Thymus (tissue), 11 donors: ENCODE measurements around the gene IFNGR1. TPM values are rescaled to one million over a fixed set of nuclear protein-coding genes. Genes with fewer than 3 reads are reported as not detected.
A peak's percentile ranks its signal among the peaks of the same experiment; 100 is the strongest.

Experiments
- DNase-seq, 9 donors: peaks; one replicate each; pipeline ENCODE4 v3.0.0-alpha.2; 2013; ENCODE audit warnings: low spot score in 9 of 9, low read depth in 6 of 9, missing footprints in 1 of 9
- H3K27ac ChIP-seq, 2 donors: one replicate each; pipeline ENCODE4 v1.5.1; 2013; ENCODE audit warnings: control low read depth in 1 of 2, low read depth in 1 of 2, low read length in 1 of 2, mild to moderate bottlenecking in 1 of 2, moderate library complexity in 1 of 2
- H3K27me3 ChIP-seq, 2 donors: one replicate each; pipeline ENCODE4 v1.5.1; 2013; ENCODE audit warnings: low read length in 1 of 2; ENCODE audit not compliant: control insufficient read depth in 2 of 2, insufficient read depth in 1 of 2
- H3K36me3 ChIP-seq, 2 donors: one replicate each; pipeline ENCODE4 v1.5.1; 2013; ENCODE audit warnings: low read length in 1 of 2, mild to moderate bottlenecking in 1 of 2, moderate library complexity in 1 of 2; ENCODE audit not compliant: control insufficient read depth in 2 of 2, insufficient read depth in 2 of 2
- H3K4me1 ChIP-seq, 2 donors: one replicate each; pipeline ENCODE4 v1.5.1; 2013; ENCODE audit warnings: low read length in 2 of 2; ENCODE audit not compliant: control insufficient read depth in 2 of 2, insufficient read depth in 2 of 2
- H3K4me3 ChIP-seq, 2 donors: one replicate each; pipeline ENCODE4 v1.5.1; 2013; ENCODE audit warnings: low read length in 2 of 2, control low read depth in 1 of 2, mild to moderate bottlenecking in 1 of 2
- H3K9me3 ChIP-seq, 2 donors: one replicate each; pipeline ENCODE4 v1.5.1; 2013; ENCODE audit warnings: low read length in 1 of 2, mild to moderate bottlenecking in 1 of 2; ENCODE audit not compliant: control insufficient read depth in 2 of 2, insufficient read depth in 1 of 2
- WGBS: extraction: QIAGEN DNeasy Blood & Tissue Kit; methylation state at CpG from one replicate; pipeline ENCODE4 v1.1.7; 2013; 5-methylcytosine and 5-hydroxymethylcytosine counted together
- polyA plus RNA-seq: library from polyadenylated mRNA; stranded (reverse); fragments of 200-250 nt; gene quantifications from one replicate; pipeline ENCODE4 v1.2.3, GENCODE V29; 2013
- total RNA-seq: library from RNA; stranded (reverse); fragments of 120-200 nt; gene quantifications from one replicate; pipeline ENCODE4 v1.2.4, GENCODE V29; 2013
- donor health status: healthy.

The IFNGR1 gene
- total and polyA plus RNA-seq, 2 donors = 104 to 197 TPM

- Histone ChIP-seq H3K36me3 (no peaks in the 10 kb centered on the region), H3K27ac (no peak overlapping the region), H3K4me1 (peaks cover 8 to 48% of the 10 kb centered on the region in 2 donors), H3K27me3 (no peaks in the 10 kb centered on the region), H3K9me3 (peaks cover 0 to 2% of the 10 kb centered on the region in 2 donors), H3K4me3 (no peak overlapping the region)
- no peak for DNase-seq
- 86% methylated on average over 7 of the region's 7 CpGs for WGBS
These were observed 11.9 kb upstream of the IFNGR1 start for GRCh38 chr6:137230956-137231555.

GRCh38 chr6:137230547-137230946 lies 11.4 kb upstream of the IFNGR1 start:
- 74% methylated on average over 5 of the region's 5 CpGs for WGBS
- Histone ChIP-seq H3K27me3 (no peaks in the 10 kb centered on the region), H3K4me3 (no peak overlapping the region), H3K36me3 (no peaks in the 10 kb centered on the region), H3K27ac (no peak overlapping the region), H3K4me1 (peaks cover 8 to 48% of the 10 kb centered on the region in 2 donors), H3K9me3 (peaks cover 0 to 2% of the 10 kb centered on the region in 2 donors)
- DNase-seq = no peak

GRCh38 chr6:137229075-137229759 lies 10.0 kb upstream of the IFNGR1 start:
- Histone ChIP-seq H3K9me3 (peaks cover 0 to 2% of the 10 kb centered on the region in 2 donors), H3K27me3 (no peaks in the 10 kb centered on the region), H3K27ac (no peak overlapping the region), H3K4me1 (peaks cover 9 to 55% of the 10 kb centered on the region in 2 donors), H3K4me3 (no peak overlapping the region), H3K36me3 (no peaks in the 10 kb centered on the region)
- DNase-seq = no peak
- WGBS = 98% methylated on average over 3 of the region's 3 CpGs

- 81% methylated on average over 4 of the region's 4 CpGs for WGBS
- Histone ChIP-seq H3K27me3 (no peaks in the 10 kb centered on the region), H3K36me3 (no peaks in the 10 kb centered on the region), H3K4me3 (no peak overlapping the region), H3K9me3 (peaks cover 0 to 2% of the 10 kb centered on the region in 2 donors), H3K27ac (no peak overlapping the region), H3K4me1 (peaks cover 6 to 57% of the 10 kb centered on the region in 2 donors)
- no peak for DNase-seq
These were observed 8.7 kb upstream of the IFNGR1 start for GRCh38 chr6:137227871-137228302.

GRCh38 chr6:137226697-137227096 lies 7.5 kb upstream of the IFNGR1 start:
- no peak for DNase-seq
- no peak overlapping the region for H3K27ac ChIP-seq
- H3K27me3 ChIP-seq = no peaks in the 10 kb centered on the region
- H3K4me1 ChIP-seq = peaks cover 4 to 61% of the 10 kb centered on the region in 2 donors
- no peaks in the 10 kb centered on the region for H3K36me3 ChIP-seq
- WGBS = 97% methylated on average over 4 of the region's 4 CpGs
- no peak overlapping the region for H3K4me3 ChIP-seq
- peaks cover 0 to 2% of the 10 kb centered on the region in 2 donors for H3K9me3 ChIP-seq

GRCh38 chr6:137224799-137225198 lies 5.6 kb upstream of the IFNGR1 start:
- no peak overlapping the region for H3K4me3 ChIP-seq
- H3K27ac ChIP-seq = peak overlapping the region; percentile 11 to 48
- DNase-seq = peak in 1 of 9 donors; percentile 53
- H3K4me1 ChIP-seq = peaks cover 4 to 46% of the 10 kb centered on the region in 2 donors
- no peaks in the 10 kb centered on the region for H3K27me3 ChIP-seq
- 55% methylated on average over 2 of the region's 2 CpGs for WGBS
- peaks cover 0 to 2% of the 10 kb centered on the region in 2 donors for H3K9me3 ChIP-seq
- no peaks in the 10 kb centered on the region for H3K36me3 ChIP-seq

GRCh38 chr6:137223370-137224131 lies 4.4 kb upstream of the IFNGR1 start:
- Histone ChIP-seq H3K27ac (peak overlapping the region; percentile 28 to 53), H3K4me3 (no peak overlapping the region), H3K27me3 (no peaks in the 10 kb centered on the region), H3K36me3 (no peaks in the 10 kb centered on the region), H3K9me3 (peaks cover 0 to 2% of the 10 kb centered on the region in 2 donors), H3K4me1 (peaks cover 4 to 43% of the 10 kb centered on the region in 2 donors)
- 71% methylated on average over 6 of the region's 6 CpGs for WGBS
- peak in 1 of 9 donors; percentile 43 for DNase-seq

- H3K36me3 ChIP-seq = no peaks in the 10 kb centered on the region
- peak in 1 of 9 donors; percentile 47 for DNase-seq
- 41% methylated on average over 3 of the region's 3 CpGs for WGBS
- H3K27ac ChIP-seq = peak overlapping the region; percentile 47 to 58
- H3K4me1 ChIP-seq = peaks cover 10 to 44% of the 10 kb centered on the region in 2 donors
- peaks cover 0 to 2% of the 10 kb centered on the region in 2 donors for H3K9me3 ChIP-seq
- H3K4me3 ChIP-seq = no peak overlapping the region
- no peaks in the 10 kb centered on the region for H3K27me3 ChIP-seq
These were observed 3.2 kb upstream of the IFNGR1 start for GRCh38 chr6:137222381-137222780.
